Subcutaneous adipose tissue (tissue), 4 donors: Measurements from ENCODE around the gene IGSF9. TPM values are rescaled to one million over a fixed set of nuclear protein-coding genes. Genes with fewer than 3 reads are reported as not detected.

ENCODE experiments used
- total RNA-seq, 4 donors: library from RNA; depleted of rRNA; stranded (reverse); fragments of >200 nt; gene quantifications; one replicate each; pipeline ENCODE4 v1.1.0, GENCODE V29; 2016
- TF ChIP-seq, protein P1 (sequence below): fragments of 450-650 bp; IDR thresholded peaks from one replicate; pipeline ENCODE4 v1.5.1; 2016; ENCODE audit warnings: low read depth, mild to moderate bottlenecking, control low read depth, antibody characterized with exemption, moderate library complexity

The IGSF9 gene
- total RNA-seq, 4 donors from 2014 or later: 0.17 to 0.33 TPM; not detected in 2

- TF ChIP-seq, protein P1, sequence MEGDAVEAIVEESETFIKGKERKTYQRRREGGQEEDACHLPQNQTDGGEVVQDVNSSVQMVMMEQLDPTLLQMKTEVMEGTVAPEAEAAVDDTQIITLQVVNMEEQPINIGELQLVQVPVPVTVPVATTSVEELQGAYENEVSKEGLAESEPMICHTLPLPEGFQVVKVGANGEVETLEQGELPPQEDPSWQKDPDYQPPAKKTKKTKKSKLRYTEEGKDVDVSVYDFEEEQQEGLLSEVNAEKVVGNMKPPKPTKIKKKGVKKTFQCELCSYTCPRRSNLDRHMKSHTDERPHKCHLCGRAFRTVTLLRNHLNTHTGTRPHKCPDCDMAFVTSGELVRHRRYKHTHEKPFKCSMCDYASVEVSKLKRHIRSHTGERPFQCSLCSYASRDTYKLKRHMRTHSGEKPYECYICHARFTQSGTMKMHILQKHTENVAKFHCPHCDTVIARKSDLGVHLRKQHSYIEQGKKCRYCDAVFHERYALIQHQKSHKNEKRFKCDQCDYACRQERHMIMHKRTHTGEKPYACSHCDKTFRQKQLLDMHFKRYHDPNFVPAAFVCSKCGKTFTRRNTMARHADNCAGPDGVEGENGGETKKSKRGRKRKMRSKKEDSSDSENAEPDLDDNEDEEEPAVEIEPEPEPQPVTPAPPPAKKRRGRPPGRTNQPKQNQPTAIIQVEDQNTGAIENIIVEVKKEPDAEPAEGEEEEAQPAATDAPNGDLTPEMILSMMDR: no peak
These were observed 27.7 kb downstream of the IGSF9 start for GRCh38 chr1:159917533-159918351.

GRCh38 chr1:159916242-159917051, 29.0 kb downstream of the IGSF9 start:
- TF ChIP-seq, protein P1: no peak

GRCh38 chr1:159915571-159916241, 29.7 kb downstream of the IGSF9 start:
- TF ChIP-seq, protein P1: no peak

DNA sequence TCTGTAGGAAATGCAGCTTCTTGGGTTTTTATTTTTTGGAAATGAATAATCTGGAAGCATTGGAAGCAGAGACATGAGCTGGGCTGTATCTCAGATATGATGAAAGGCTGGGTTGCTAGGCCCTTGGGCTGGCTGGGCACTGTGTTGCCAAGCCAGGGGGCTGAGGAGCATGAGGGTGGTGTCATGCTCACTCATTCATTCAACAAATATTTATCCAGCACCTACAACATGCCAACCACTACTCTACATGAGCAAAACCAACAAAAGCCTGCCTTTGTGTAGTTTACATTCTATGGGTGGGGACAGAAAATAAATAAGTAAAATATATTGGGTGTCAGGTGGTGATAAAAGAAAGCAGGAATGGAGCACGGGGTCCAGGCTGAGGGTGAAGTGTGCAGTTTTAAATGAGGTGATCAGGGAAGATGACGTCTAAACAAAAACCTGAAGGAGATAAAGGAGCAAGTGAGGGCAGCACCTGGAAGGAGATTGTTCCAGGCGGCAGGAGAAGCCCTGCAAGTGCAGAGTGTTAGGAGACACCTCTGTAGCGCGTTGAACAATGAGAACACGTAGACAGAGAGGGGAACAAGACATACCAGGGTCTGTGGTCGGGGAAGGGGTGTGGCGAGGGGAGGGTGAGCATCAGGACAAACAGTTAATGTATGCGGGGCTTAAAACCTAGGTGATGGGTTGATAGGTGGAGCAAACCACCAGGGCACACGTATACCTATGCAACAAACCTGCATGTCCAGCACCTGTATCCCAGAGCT, 31.0 kb downstream of the IGSF9 start:
- TF ChIP-seq, protein P1: no peak

DNA sequence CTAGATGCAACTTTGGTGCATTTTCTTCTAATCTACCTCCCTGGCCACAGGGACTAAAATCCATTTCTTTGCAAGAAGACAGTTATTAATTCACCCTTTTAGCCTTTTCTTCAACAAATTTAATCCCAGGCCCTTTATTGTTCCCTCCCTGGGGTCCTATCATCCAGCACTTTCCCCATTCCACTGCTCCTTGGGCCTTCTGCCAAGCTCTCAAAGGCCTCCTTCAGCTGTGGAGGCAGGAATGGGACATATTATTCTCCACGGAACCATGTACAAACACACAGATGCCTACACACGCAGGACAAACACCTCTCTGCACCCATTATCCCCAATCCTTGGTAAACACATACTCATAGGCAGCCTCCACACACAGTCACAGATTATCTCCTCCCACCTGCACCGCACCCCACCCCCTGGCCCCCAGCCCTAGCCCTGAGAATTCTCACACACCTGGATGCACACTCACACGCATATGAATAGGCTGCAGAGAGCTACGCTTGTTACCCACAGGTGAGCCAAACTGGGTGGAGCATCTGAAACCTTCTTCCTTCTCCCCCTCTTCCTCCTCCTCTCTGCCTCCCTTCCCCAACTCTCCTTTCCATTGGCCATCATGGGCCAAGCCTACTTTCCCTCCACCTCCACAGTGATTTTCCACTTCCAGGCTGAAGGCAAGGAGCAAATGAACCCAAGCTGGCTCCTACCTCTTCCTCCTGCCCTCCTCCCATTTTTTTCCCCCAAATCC, 31.8 kb downstream of the IGSF9 start:
- TF ChIP-seq, protein P1: no peak

GRCh38 chr1:159911326-159912070, 33.9 kb downstream of the IGSF9 start:
- TF ChIP-seq, protein P1: no peak
